HepG2 (cell line): ENCODE measurements around the gene CXXC5. TPM values are rescaled to one million over a fixed set of nuclear protein-coding genes. Genes with fewer than 3 reads are reported as not detected.

Experiments
- ATAC-seq: fragments of 200-7000 bp; cut with Tn5 transposase; 3 replicates; pipeline ENCODE4 v1.9.1; 2020; ENCODE audit warnings: mild to moderate bottlenecking, moderate library complexity
- BruUV-seq: library from RNA; stranded (reverse); fragments of 400-500 nt; replicated peaks from 2 replicates; lab custom pipeline; 2021; lab: Mats Ljungman, UMichigan
- CTCF ChIA-PET: fragments of 300-600 bp; formaldehyde crosslinking; extraction: SDS; loops from one replicate; lab custom pipeline; 2021; ENCODE audit warnings: low total read pairs, inconsistent platforms, low intra/inter-chr PET ratio; lab: Yijun Ruan, JAX
- POLR2A ChIA-PET: fragments of 350-600 bp; sonication (Branson Sonifier 250); formaldehyde crosslinking; loops from one replicate; lab custom pipeline; 2020; ENCODE audit warnings: antibody characterized with exemption, inconsistent platforms; lab: Yijun Ruan, JAX
- DNase-seq: peaks from one replicate; pipeline ENCODE4 v3.0.0-alpha.2; 2015; ENCODE audit warnings: low spot score
- FAIRE-seq: peaks from 3 replicates; lab custom pipeline; 2011; peaks lifted over from hg19 to GRCh38; lab: Jason Lieb, UNC
- H2AFZ ChIP-seq: one replicate; pipeline ENCODE4 v1.6.1; 2011; ENCODE audit warnings: low read length, inconsistent platforms
- H3K27ac ChIP-seq: fragments of 300-600 bp; 3 replicates; pipeline ENCODE4 v1.8.0; 2011; ENCODE audit warnings: mixed run types, mild to moderate bottlenecking, mixed read lengths, low read length, inconsistent platforms; ENCODE audit not compliant: insufficient read depth; ENCODE audit errors: extremely low read length
- H3K27me3 ChIP-seq, 2 experiments: fragments of 200-600 bp in 1 of 2; 2 replicates in 1 of 2; 3 replicates in 1 of 2; pipeline versions ENCODE4 v1.6.0 to v1.8.0; 2011; ENCODE audit warnings: low read length in 2 of 2, mild to moderate bottlenecking in 2 of 2, moderate library complexity in 2 of 2, inconsistent platforms in 1 of 2; ENCODE audit not compliant: insufficient read depth in 2 of 2, control insufficient read depth in 1 of 2
- H3K36me3 ChIP-seq, 2 experiments: fragments of 200-600 bp in 1 of 2; replicated peaks in 1 of 2; 2 replicates in 1 of 2; 3 replicates in 1 of 2; pipeline versions ENCODE4 v1.5.1 to v1.8.0; 2011; ENCODE audit warnings: low read length in 2 of 2, inconsistent platforms in 1 of 2; ENCODE audit not compliant: insufficient read depth in 2 of 2, control insufficient read depth in 1 of 2
- H3K4me1 ChIP-seq: 2 replicates; pipeline ENCODE4 v1.5.1; 2012; ENCODE audit warnings: low read length, inconsistent platforms; ENCODE audit not compliant: insufficient read depth
- H3K4me2 ChIP-seq: 2 replicates; pipeline ENCODE4 v1.6.0; 2011; ENCODE audit warnings: low read depth, low read length, inconsistent platforms
- H3K4me3 ChIP-seq, 3 experiments: fragments of 200-600 bp in 1 of 3; sonication (generic), shearing (Covaris generic) in 1 of 3; replicated peaks in 1 of 3; 2 replicates each; pipeline ENCODE4 v1.5.1; 2011 to 2016; ENCODE audit warnings: low read length in 3 of 3, inconsistent platforms in 2 of 3, low read depth in 2 of 3, mild to moderate bottlenecking in 2 of 3, control low read depth in 1 of 3, mixed read lengths in 1 of 3; ENCODE audit not compliant: insufficient read depth in 1 of 3
- H3K79me2 ChIP-seq: one replicate; pipeline ENCODE4 v1.6.1; 2011; ENCODE audit warnings: low read length, inconsistent platforms; ENCODE audit not compliant: insufficient read depth
- H3K9ac ChIP-seq: 2 replicates; pipeline ENCODE4 v1.6.0; 2011; ENCODE audit warnings: mild to moderate bottlenecking, low read depth, low read length, inconsistent platforms; ENCODE audit not compliant: insufficient read depth
- H3K9me3 ChIP-seq: 2 replicates; pipeline ENCODE4 v1.5.1; 2012; ENCODE audit warnings: mild to moderate bottlenecking, low read length
- H4K20me1 ChIP-seq: 2 replicates; pipeline ENCODE4 v1.6.0; 2011; ENCODE audit warnings: inconsistent platforms, mild to moderate bottlenecking, low read length, moderate library complexity; ENCODE audit not compliant: insufficient read depth
- AKAP8 ChIP-seq: sonication (generic); formaldehyde crosslinking; IDR thresholded peaks from 2 replicates; pipeline ENCODE4 v1.5.1; 2020; ENCODE audit warnings: mild to moderate bottlenecking, missing genetic modification reagents
- DDIT3 ChIP-seq: sonication (generic); formaldehyde crosslinking; IDR thresholded peaks from 2 replicates; pipeline ENCODE4 v1.4.0; 2020; ENCODE audit warnings: mild to moderate bottlenecking, missing genetic modification reagents
- MAZ ChIP-seq, 2 experiments: sonication (generic) in 1 of 2; formaldehyde crosslinking in 1 of 2; IDR thresholded peaks; 2 replicates each; pipeline versions ENCODE4 v1.5.0 to v1.6.1; 2012 to 2020; ENCODE audit warnings: low read depth in 2 of 2, mild to moderate bottlenecking in 2 of 2, borderline replicate concordance in 1 of 2, improper control_type of control experiment in 1 of 2, low read length in 1 of 2, missing genetic modification reagents in 1 of 2, moderate library complexity in 1 of 2
- SATB2 ChIP-seq: sonication (generic); formaldehyde crosslinking; IDR thresholded peaks from 2 replicates; pipeline ENCODE4 v1.5.0; 2020; ENCODE audit warnings: missing genetic modification reagents
- ZEB1 ChIP-seq: IDR thresholded peaks from 2 replicates; pipeline ENCODE4 v1.6.1; 2012; ENCODE audit warnings: mild to moderate bottlenecking, low read depth, inconsistent platforms; ENCODE audit not compliant: insufficient replicate concordance
- ZNF3 ChIP-seq: IDR thresholded peaks from 2 replicates; pipeline ENCODE4 v1.7.0; 2017; ENCODE audit warnings: inconsistent platforms
- ZNF343 ChIP-seq: sonication (generic); formaldehyde crosslinking; IDR thresholded peaks from 2 replicates; pipeline ENCODE4 v1.4.0; 2020; ENCODE audit warnings: mild to moderate bottlenecking, missing genetic modification reagents
- whole genome bisulfite sequencing: methylation state at CpG from one replicate; pipeline ENCODE4 v1.1.6; 2017; ENCODE audit warnings: low lambda C conversion rate; 5-methylcytosine and 5-hydroxymethylcytosine counted together
- in situ Hi-C: cut with HindIII; loops from 2 replicates; pipeline ENCODE4 v1.10.0; 2017; ENCODE audit warnings: low pct_unique_long_range_greater_than_20kb; ENCODE audit not compliant: extremely low pct_ligation_motif_present
- intact Hi-C: fragments of 100-400 bp; cut with micrococcal nuclease; formaldehyde crosslinking; loops from one replicate; pipeline ENCODE4 v1.10.0; 2022; ENCODE audit not compliant: unreplicated experiment
- polyA plus RNA-seq, 8 experiments: library from polyadenylated mRNA; depleted of rRNA in 3 of 8; stranded (reverse) in 7 of 8; unstranded in 1 of 8; fragments of >200 nt; fragmentation: Illumina TruSeq in 4 of 8; extraction: Trizol in 4 of 8; gene quantifications; 2 replicates each; pipeline versions ENCODE4 v1.2.1 to v1.2.3, GENCODE V29; 2011 to 2016; ENCODE audit warnings: low read depth in 4 of 8, missing spikeins in 1 of 8, mixed read lengths in 1 of 8; ENCODE audit not compliant: insufficient read depth in 1 of 8
- total RNA-seq, 5 experiments: library from RNA; depleted of rRNA; stranded (reverse); fragments of >200 nt; fragmentation: Illumina TruSeq; extraction: Trizol; gene quantifications; 2 replicates each; pipeline ENCODE4 v1.2.3, GENCODE V29; 2016; ENCODE audit warnings: low read depth in 1 of 5
- TF ChIP-seq, protein P1 (sequence below): IDR thresholded peaks from 2 replicates; pipeline ENCODE4 v1.6.1; 2016; ENCODE audit warnings: missing compliant biosample characterization, missing genetic modification reagents, borderline replicate concordance

Gene CXXC5
- total and polyA plus RNA-seq, 2 of the 13 experiments (the other 11 are each of a cell fraction or from before 2014, with no cell fraction given) = 32.3 to 33.0 TPM

GRCh38 chr5:139634541-139634940 lies 13.6 kb upstream of the CXXC5 start (continued):
- no peak for TF ChIP-seq ZNF343
- TF ChIP-seq, protein P1, sequence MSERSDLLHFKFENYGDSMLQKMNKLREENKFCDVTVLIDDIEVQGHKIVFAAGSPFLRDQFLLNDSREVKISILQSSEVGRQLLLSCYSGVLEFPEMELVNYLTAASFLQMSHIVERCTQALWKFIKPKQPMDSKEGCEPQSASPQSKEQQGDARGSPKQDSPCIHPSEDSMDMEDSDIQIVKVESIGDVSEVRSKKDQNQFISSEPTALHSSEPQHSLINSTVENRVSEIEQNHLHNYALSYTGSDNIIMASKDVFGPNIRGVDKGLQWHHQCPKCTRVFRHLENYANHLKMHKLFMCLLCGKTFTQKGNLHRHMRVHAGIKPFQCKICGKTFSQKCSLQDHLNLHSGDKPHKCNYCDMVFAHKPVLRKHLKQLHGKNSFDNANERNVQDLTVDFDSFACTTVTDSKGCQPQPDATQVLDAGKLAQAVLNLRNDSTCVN (CRISPR knock-in tag) = no peak
- no peak for TF ChIP-seq DDIT3
- TF ChIP-seq ZNF3 (CRISPR knock-in tag) = no peak
- TF ChIP-seq ZEB1 = no peak
- no peak for TF ChIP-seq AKAP8 (CRISPR knock-in tag)
- TF ChIP-seq, all 625 proteins: peak for 0

DNA sequence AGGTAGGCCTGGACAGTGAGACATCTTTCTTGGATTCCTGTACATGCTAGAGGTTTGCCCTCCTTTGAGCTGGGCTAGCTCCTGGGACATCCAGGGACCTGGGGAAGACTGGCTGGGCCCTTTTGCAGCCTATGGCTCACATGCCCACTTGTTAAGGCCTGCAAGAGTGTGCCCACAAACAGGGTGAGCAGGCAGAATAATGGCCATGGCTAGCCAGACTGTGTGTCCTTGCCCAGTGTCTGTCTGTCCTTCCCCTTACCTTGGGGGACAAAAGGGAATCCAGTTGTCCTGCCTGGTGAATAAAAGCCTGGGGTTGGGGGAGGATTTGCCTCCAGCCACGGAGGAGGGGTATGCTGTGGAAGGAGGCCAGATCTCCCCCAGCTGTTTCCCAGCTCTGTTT lies 13.0 kb upstream of the CXXC5 start:
- H4K20me1 ChIP-seq = no peaks in the 10 kb centered on the region
- no peaks in the 10 kb centered on the region for H3K27me3 ChIP-seq
- no peaks in the 10 kb centered on the region for H3K36me3 ChIP-seq
- H3K9ac ChIP-seq = no peak overlapping the region
- in situ Hi-C loops = loop anchor here (5.0 to 25.0 kb wide), 2 partner anchors 72 to 327 kb away; no protein-coding TSS in a partner anchor
- WGBS = 91% methylated on average over 1 of the region's 1 CpG
- DNase-seq (no peak), ATAC-seq (no peak), FAIRE-seq (no peak)
- no TSS peak for BruUV-seq
- 0 out of 2 replicates have a peak, but pooled peaks have one; percentile 11 for TF ChIP-seq MAZ (IDR thresholded peaks at IDR 0.05; ENCODE audit: borderline replicate concordance, low read depth, low read length)
- TF ChIP-seq MAZ (CRISPR knock-in tag; IDR thresholded peaks at IDR 0.05; ENCODE audit: low read depth) = no peak
- no peak for TF ChIP-seq SATB2 (CRISPR knock-in tag)
- no peak overlapping the region for H2AFZ ChIP-seq
- ChIA-PET POLR2A (interaction anchor here (0.7 to 4.6 kb wide), 9 partner anchors 12 to 132 kb away, joined by 3 to 95 read pairs (median 4); partner anchors contain the start of gene CXXC5), CTCF (interaction anchor here (1.8 to 2.9 kb wide), 3 partner anchors 15 to 131 kb away, joined by 10 to 19 read pairs (median 10); no protein-coding TSS in a partner anchor)
- H3K4me3 ChIP-seq = no peak overlapping the region
- H3K79me2 ChIP-seq = no peaks in the 10 kb centered on the region
- no peaks in the 10 kb centered on the region for H3K9me3 ChIP-seq
- H3K4me2 ChIP-seq = no peak overlapping the region
- H3K4me1 ChIP-seq = peaks cover 69% of the 10 kb centered on the region
- H3K27ac ChIP-seq = no peak overlapping the region
- intact Hi-C loops = loop anchor here (10.0 kb wide), 1 partner anchor 210 kb away; no protein-coding TSS in a partner anchor
